ENCODE results near the gene NFYA.

- TF ChIP-seq CTCF (IDR thresholded peaks at IDR 0.05) (no peak), POLR2A (IDR thresholded peaks at IDR 0.05) (no peak)
Measured at GRCh38 chr6:41083072-41083471, 10.3 kb downstream of the NFYA start.

Data from uterus (tissue), 2 donors.